Measurements from ENCODE around the gene LRRC73. TPM values are rescaled to one million over a fixed set of nuclear protein-coding genes. Genes with fewer than 3 reads are reported as not detected.

The LRRC73 gene
- total and polyA plus RNA-seq, 8 donors = 0.38 to 1.5 (median 0.82) TPM

DNA sequence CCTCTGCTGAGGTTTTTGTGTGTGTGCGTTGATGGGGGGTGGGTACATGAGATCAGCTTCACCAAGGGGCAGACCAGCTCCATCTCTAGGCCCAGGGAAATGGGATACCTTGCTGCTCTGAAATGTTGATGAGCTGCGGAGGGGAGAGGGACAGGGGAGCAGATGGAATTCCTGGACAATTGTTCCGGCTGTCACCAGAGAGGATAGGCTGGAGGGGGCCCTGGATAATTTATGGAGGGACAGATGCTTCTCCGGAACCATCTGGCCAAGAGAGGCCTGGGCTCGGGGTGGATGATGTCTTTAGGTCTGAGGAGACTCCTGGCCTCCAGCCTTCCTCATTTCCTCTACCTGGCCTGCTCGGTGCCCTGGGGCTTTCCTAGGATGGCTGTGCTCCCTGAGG lies 34.6 kb downstream of the LRRC73 start:
- no peak for ATAC-seq
- H3K36me3 ChIP-seq = no peaks in the 10 kb centered on the region
- H3K9me3 ChIP-seq = no peaks in the 10 kb centered on the region
- TF ChIP-seq, protein P1, sequence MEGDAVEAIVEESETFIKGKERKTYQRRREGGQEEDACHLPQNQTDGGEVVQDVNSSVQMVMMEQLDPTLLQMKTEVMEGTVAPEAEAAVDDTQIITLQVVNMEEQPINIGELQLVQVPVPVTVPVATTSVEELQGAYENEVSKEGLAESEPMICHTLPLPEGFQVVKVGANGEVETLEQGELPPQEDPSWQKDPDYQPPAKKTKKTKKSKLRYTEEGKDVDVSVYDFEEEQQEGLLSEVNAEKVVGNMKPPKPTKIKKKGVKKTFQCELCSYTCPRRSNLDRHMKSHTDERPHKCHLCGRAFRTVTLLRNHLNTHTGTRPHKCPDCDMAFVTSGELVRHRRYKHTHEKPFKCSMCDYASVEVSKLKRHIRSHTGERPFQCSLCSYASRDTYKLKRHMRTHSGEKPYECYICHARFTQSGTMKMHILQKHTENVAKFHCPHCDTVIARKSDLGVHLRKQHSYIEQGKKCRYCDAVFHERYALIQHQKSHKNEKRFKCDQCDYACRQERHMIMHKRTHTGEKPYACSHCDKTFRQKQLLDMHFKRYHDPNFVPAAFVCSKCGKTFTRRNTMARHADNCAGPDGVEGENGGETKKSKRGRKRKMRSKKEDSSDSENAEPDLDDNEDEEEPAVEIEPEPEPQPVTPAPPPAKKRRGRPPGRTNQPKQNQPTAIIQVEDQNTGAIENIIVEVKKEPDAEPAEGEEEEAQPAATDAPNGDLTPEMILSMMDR (IDR thresholded peaks at IDR 0.05) = no peak
- no peak for FAIRE-seq
- WGBS, 2 donors = 75 to 81% methylated on average over 6 of the region's 6 CpGs
- no peak overlapping the region for H3K4me3 ChIP-seq
- no peak for DNase-seq
- no peak overlapping the region for H3K27ac ChIP-seq
- no peaks in the 10 kb centered on the region for H3K27me3 ChIP-seq
- peaks cover 6 to 13% (median 8%) of the 10 kb centered on the region in 3 donors for H3K4me1 ChIP-seq
- intact Hi-C loops (cut with DNase I) = no loop called here

DNA sequence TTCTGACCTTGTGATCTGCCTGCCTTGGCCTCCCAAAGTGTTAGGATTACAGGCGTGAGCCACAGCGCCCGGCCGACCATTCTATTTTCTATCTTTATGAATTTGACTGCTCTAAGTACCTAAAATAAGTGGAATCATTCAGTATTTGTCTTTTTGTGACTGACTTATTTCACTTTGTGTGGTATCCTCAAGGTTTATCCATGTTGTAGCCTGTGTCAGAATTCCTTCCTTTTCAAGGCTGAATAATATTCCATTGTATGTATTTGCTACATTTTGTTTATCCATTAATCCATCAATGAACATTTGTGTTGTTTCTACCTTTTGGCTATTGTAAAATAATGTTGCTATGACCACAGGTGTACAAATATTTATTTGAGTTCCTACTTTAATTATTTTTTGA lies 37.6 kb downstream of the LRRC73 start:
- TF ChIP-seq, protein P1 (IDR thresholded peaks at IDR 0.05) = no peak
- no peak overlapping the region for H3K27ac ChIP-seq
- H3K9me3 ChIP-seq = no peaks in the 10 kb centered on the region
- no peak overlapping the region for H3K4me3 ChIP-seq
- H3K27me3 ChIP-seq = no peaks in the 10 kb centered on the region
- H3K4me1 ChIP-seq = no peaks in the 10 kb centered on the region
- intact Hi-C loops (cut with DNase I) = no loop called here
- 92 to 95% methylated on average over 4 of the region's 4 CpGs for WGBS, 2 donors
- DNase-seq (no peak), FAIRE-seq (no peak), ATAC-seq (no peak)
- H3K36me3 ChIP-seq = no peaks in the 10 kb centered on the region

DNA sequence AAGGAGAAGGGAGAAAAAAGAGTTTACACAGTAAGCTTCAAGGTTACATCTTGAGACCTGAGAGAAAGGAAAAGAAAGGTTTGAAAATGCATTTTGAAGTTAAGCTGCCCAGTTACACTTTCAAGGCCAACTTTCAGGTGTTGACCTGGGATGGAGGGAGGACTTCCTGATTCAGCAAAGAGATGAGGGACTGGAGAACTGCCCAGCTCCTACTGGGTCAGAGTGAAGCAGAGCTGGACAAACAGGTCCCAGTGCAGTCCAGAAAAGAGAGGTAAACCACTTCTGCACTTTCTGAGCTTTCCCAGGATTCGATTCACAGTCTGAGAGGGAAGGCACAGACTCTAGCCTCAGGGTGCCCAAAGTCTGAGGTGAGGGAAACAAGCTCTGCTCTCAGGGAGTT lies 38.7 kb downstream of the LRRC73 start:
- 9 to 28% methylated on average over 1 of the region's 1 CpG for WGBS, 2 donors
- FAIRE-seq = no peak
- no peaks in the 10 kb centered on the region for H3K4me1 ChIP-seq
- H3K27ac ChIP-seq = no peak overlapping the region
- no peaks in the 10 kb centered on the region for H3K27me3 ChIP-seq
- H3K9me3 ChIP-seq = no peaks in the 10 kb centered on the region
- no peak for DNase-seq
- ATAC-seq = peak in 2 of 4 donors; percentile 54 to 84
- H3K4me3 ChIP-seq = no peak overlapping the region
- intact Hi-C loops (cut with DNase I) = no loop called here
- TF ChIP-seq, protein P1 (IDR thresholded peaks at IDR 0.05) = no peak
- H3K36me3 ChIP-seq = no peaks in the 10 kb centered on the region

DNA sequence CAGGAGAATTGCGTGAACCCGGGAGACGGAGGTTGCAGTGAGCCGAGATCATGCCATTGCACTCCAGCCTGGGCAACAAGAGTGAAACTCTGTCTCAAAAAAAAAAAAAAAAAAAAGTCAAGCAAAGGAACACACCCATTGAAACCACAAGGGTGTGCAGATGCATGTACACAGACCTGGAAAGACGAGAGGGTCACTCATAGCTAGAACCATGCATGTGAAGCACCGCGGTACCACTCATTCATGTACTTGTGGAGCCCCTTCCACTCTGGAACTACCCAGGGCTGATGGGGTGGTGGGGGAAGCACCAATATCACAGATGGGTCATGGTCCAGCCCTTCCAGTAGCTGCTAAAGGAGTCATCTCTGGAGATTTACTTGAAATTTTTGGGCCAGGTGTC lies 40.2 kb downstream of the LRRC73 start:
- intact Hi-C loops (cut with DNase I) = no loop called here
- H3K36me3 ChIP-seq = no peaks in the 10 kb centered on the region
- WGBS, 2 donors = 88 to 90% methylated on average over 7 of the region's 7 CpGs
- no peak overlapping the region for H3K27ac ChIP-seq
- no peaks in the 10 kb centered on the region for H3K9me3 ChIP-seq
- ATAC-seq = no peak
- TF ChIP-seq, protein P1 (IDR thresholded peaks at IDR 0.05) = no peak
- DNase-seq = no peak
- no peak for FAIRE-seq
- H3K4me3 ChIP-seq = no peak overlapping the region
- no peaks in the 10 kb centered on the region for H3K4me1 ChIP-seq
- no peaks in the 10 kb centered on the region for H3K27me3 ChIP-seq

DNA sequence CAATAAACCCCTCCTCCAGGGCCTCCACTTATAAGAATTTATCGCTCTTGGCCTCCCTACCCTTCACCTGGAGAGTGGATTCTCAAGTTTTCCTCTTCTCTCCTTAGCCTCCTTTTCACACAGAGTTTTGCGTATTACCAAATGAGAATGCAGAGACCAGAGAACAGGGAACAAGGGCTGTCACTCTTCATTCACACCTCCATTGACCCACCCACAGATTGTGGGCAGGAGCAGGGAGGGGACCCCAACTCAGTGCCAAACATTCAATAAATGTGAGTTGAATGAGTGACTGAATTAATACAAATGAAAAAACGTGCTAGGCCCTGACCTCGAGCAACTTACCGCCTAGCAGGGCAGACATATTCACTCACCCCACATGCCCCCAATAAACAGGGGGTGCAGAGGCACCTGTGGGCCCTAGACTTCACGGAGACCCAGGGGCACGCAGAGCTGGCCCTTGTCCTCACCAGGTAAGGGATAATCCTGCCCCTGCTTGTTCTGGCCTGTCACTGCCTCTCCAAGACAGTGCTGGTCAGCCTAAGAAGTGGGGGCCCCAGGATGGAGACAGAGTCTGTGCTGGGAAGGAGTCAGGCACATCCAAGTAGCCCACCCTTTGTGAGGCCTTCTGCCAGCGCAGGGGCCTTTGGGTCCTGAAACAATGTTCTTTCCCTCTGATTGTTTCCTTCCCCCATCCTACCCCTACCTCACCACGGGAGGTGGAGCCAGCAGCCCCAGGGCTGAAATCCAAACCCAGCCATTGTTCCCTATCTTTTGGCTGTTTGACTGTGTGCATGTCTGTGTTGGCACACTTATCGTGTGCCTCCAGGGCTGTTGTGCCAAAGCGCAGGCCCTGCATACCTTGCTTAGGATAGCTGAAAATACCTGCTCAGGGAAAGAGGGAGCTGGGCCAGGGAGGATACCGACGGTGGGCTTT lies 41.1 kb downstream of the LRRC73 start:
- intact Hi-C loops (cut with DNase I) = no loop called here
- FAIRE-seq (no peak), ATAC-seq (peak in 2 of 4 donors; percentile 38 to 75), DNase-seq (no peak)
- H3K4me1 ChIP-seq = no peaks in the 10 kb centered on the region
- TF ChIP-seq, protein P1 (IDR thresholded peaks at IDR 0.05) = no peak
- 54 to 61% methylated on average over 13 of the region's 13 CpGs for whole genome bisulfite sequencing, 2 donors
- no peaks in the 10 kb centered on the region for H3K9me3 ChIP-seq
- no peaks in the 10 kb centered on the region for H3K36me3 ChIP-seq
- no peak overlapping the region for H3K4me3 ChIP-seq
- H3K27ac ChIP-seq = no peak overlapping the region
- H3K27me3 ChIP-seq = no peaks in the 10 kb centered on the region
